Measurements from ENCODE around the gene GLG1.

Gene GLG1

GRCh38 chr16:74608381-74608780 lies 1.5 kb upstream of the GLG1 start:
- DNase-seq: no peak

GRCh38 chr16:74607962-74608356 lies 1.0 kb upstream of the GLG1 start:
- peak; percentile 33 for DNase-seq

- DNase-seq: no peak
Measured at GRCh38 chr16:74607310-74607961, 522 bp upstream of the GLG1 start.

- no peak for DNase-seq
Measured at GRCh38 chr16:74605746-74606520, 981 bp downstream of the GLG1 start.

- no peak for DNase-seq
Measured at GRCh38 chr16:74605332-74605731, 1.6 kb downstream of the GLG1 start.

- DNase-seq: no peak
Measured at GRCh38 chr16:74603848-74604247, 3.1 kb downstream of the GLG1 start.

- no peak for DNase-seq
Measured at GRCh38 chr16:74601126-74601871, 5.6 kb downstream of the GLG1 start.

- DNase-seq: no peak
Measured at GRCh38 chr16:74596586-74596985, 10.3 kb downstream of the GLG1 start.

- DNase-seq: no peak
Measured at GRCh38 chr16:74592847-74593246, 14.1 kb downstream of the GLG1 start.

- no peak for DNase-seq
Measured at GRCh38 chr16:74591876-74592650, 14.9 kb downstream of the GLG1 start.

GRCh38 chr16:74586948-74587347 lies 20.0 kb downstream of the GLG1 start:
- DNase-seq: no peak

GRCh38 chr16:74585846-74586443 lies 21.0 kb downstream of the GLG1 start:
- no peak for DNase-seq

- no peak for DNase-seq
Measured at GRCh38 chr16:74583926-74584666, 22.8 kb downstream of the GLG1 start.

- DNase-seq: peak; percentile 45
Measured at GRCh38 chr16:74582970-74583369, 23.9 kb downstream of the GLG1 start.

- no peak for DNase-seq
Measured at GRCh38 chr16:74580833-74581232, 26.1 kb downstream of the GLG1 start.

GRCh38 chr16:74578838-74579237 lies 28.1 kb downstream of the GLG1 start:
- DNase-seq: no peak

- DNase-seq: no peak
Measured at GRCh38 chr16:74578433-74578832, 28.5 kb downstream of the GLG1 start.

- no peak for DNase-seq
Measured at GRCh38 chr16:74577882-74578366, 29.0 kb downstream of the GLG1 start.

GRCh38 chr16:74575807-74576643 lies 30.9 kb downstream of the GLG1 start:
- DNase-seq: no peak

- no peak for DNase-seq
Measured at GRCh38 chr16:74575175-74575806, 31.6 kb downstream of the GLG1 start.

Data from femur (tissue), 1 donor.